Ectodermal cell (in vitro differentiated cells): ENCODE measurements around the gene TRIL.

ENCODE experiments used
- H3K27ac ChIP-seq: 2 replicates; pipeline ENCODE4 v1.7.0; 2013; ENCODE audit warnings: mild to moderate bottlenecking, low read depth, low read length; ENCODE audit not compliant: insufficient read depth, poor library complexity, severe bottlenecking
- H3K27me3 ChIP-seq: 2 replicates; pipeline ENCODE4 v1.7.0; 2013; ENCODE audit warnings: mild to moderate bottlenecking, low read length; ENCODE audit not compliant: insufficient read depth, control insufficient read depth, poor library complexity, severe bottlenecking
- H3K36me3 ChIP-seq: one replicate; pipeline ENCODE4 v1.7.0; 2013; ENCODE audit warnings: low read length; ENCODE audit not compliant: control insufficient read depth, insufficient read depth
- H3K4me1 ChIP-seq: one replicate; pipeline ENCODE4 v1.7.0; 2013; ENCODE audit warnings: low read length; ENCODE audit not compliant: control insufficient read depth, insufficient read depth
- H3K4me3 ChIP-seq: 2 replicates; pipeline ENCODE4 v1.7.0; 2013; ENCODE audit warnings: low read depth, low read length, control low read depth; ENCODE audit not compliant: insufficient read depth
- H3K9me3 ChIP-seq: 2 replicates; pipeline ENCODE4 v1.7.0; 2013; ENCODE audit warnings: mild to moderate bottlenecking, low read length, moderate library complexity; ENCODE audit not compliant: control insufficient read depth
- WGBS, 2 experiments: methylation state at CpG; one replicate each; pipeline ENCODE4 v1.1.7; 2013; ENCODE audit warnings: missing lambda C conversion rate in 2 of 2; 5-methylcytosine and 5-hydroxymethylcytosine counted together

Gene TRIL

GRCh38 chr7:28941633-28942032 is 16.5 kb downstream of the TRIL start:
- peaks cover 6% of the 10 kb centered on the region for H3K4me1 ChIP-seq
- no peaks in the 10 kb centered on the region for H3K27me3 ChIP-seq
- H3K9me3 ChIP-seq, result no peaks in the 10 kb centered on the region
- H3K36me3 ChIP-seq, result no peaks in the 10 kb centered on the region
- no peak overlapping the region for H3K27ac ChIP-seq
- no peak overlapping the region for H3K4me3 ChIP-seq
- WGBS, 2 experiments, result 88 to 92% methylated on average over 5 of the region's 5 CpGs

- peaks cover 6% of the 10 kb centered on the region for H3K4me1 ChIP-seq
- no peaks in the 10 kb centered on the region for H3K9me3 ChIP-seq
- no peak overlapping the region for H3K4me3 ChIP-seq
- H3K27ac ChIP-seq, result no peak overlapping the region
- no peaks in the 10 kb centered on the region for H3K36me3 ChIP-seq
- 95 to 97% methylated on average over 11 of the region's 11 CpGs for WGBS, 2 experiments
- H3K27me3 ChIP-seq, result no peaks in the 10 kb centered on the region
Measured at GRCh38 chr7:28940741-28941384, 17.3 kb downstream of the TRIL start.

GRCh38 chr7:28939844-28940544 is 18.1 kb downstream of the TRIL start:
- Histone ChIP-seq H3K4me1 (peaks cover 6% of the 10 kb centered on the region), H3K9me3 (no peaks in the 10 kb centered on the region), H3K27me3 (no peaks in the 10 kb centered on the region), H3K4me3 (no peak overlapping the region), H3K27ac (no peak overlapping the region), H3K36me3 (no peaks in the 10 kb centered on the region)
- 92% methylated on average over 7 of the region's 7 CpGs for WGBS, 2 experiments

- no peak overlapping the region for H3K4me3 ChIP-seq
- no peaks in the 10 kb centered on the region for H3K36me3 ChIP-seq
- no peaks in the 10 kb centered on the region for H3K9me3 ChIP-seq
- WGBS, 2 experiments, result 72 to 82% methylated on average over 5 of the region's 5 CpGs
- peaks cover 6% of the 10 kb centered on the region for H3K4me1 ChIP-seq
- H3K27ac ChIP-seq, result no peak overlapping the region
- no peaks in the 10 kb centered on the region for H3K27me3 ChIP-seq
Measured at GRCh38 chr7:28939367-28939766, 18.8 kb downstream of the TRIL start.

DNA sequence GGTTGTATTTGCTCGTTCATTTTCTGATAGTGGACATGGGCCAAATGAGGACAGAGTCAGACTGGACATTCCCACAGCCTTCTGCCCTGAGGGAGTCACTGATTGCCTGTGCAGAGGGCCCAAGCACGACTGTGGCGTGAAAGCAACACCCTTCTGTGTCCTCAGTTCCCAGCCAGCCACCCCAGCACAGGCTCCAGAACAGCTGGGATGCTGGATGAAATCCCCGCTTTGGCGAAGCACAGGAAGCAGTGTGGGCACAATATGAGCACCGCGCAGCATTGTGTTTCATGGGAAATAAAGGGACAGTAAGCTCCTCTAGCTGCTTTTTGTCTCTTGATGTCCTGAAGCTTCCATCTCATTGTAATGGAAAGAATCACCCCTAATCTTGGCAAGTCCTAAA is 20.5 kb downstream of the TRIL start:
- H3K36me3 ChIP-seq, result no peaks in the 10 kb centered on the region
- H3K4me3 ChIP-seq, result no peak overlapping the region
- WGBS, 2 experiments, result 90 to 91% methylated on average over 7 of the region's 7 CpGs

GRCh38 chr7:28937103-28937502 is 21.0 kb downstream of the TRIL start:
- H3K9me3 ChIP-seq, result no peaks in the 10 kb centered on the region
- H3K36me3 ChIP-seq, result no peaks in the 10 kb centered on the region
- no peak overlapping the region for H3K4me3 ChIP-seq
- H3K27ac ChIP-seq, result no peak overlapping the region
- 86 to 92% methylated on average over 6 of the region's 6 CpGs for WGBS, 2 experiments
- H3K27me3 ChIP-seq, result no peaks in the 10 kb centered on the region
- peaks cover 9% of the 10 kb centered on the region for H3K4me1 ChIP-seq

More for the DNA sequence above, 20.5 kb downstream of the TRIL start:
- no peaks in the 10 kb centered on the region for H3K27me3 ChIP-seq
- H3K27ac ChIP-seq, result no peak overlapping the region
- H3K4me1 ChIP-seq, result peaks cover 9% of the 10 kb centered on the region
- no peaks in the 10 kb centered on the region for H3K9me3 ChIP-seq

- Histone ChIP-seq H3K27ac (peak overlapping the region; percentile 73), H3K27me3 (no peaks in the 10 kb centered on the region), H3K4me3 (no peak overlapping the region), H3K4me1 (peaks cover 3% of the 10 kb centered on the region), H3K9me3 (no peaks in the 10 kb centered on the region), H3K36me3 (no peaks in the 10 kb centered on the region)
- WGBS, 2 experiments, result 84 to 91% methylated on average over 2 of the region's 2 CpGs
Measured at GRCh38 chr7:28933846-28934320, 24.2 kb downstream of the TRIL start.

DNA sequence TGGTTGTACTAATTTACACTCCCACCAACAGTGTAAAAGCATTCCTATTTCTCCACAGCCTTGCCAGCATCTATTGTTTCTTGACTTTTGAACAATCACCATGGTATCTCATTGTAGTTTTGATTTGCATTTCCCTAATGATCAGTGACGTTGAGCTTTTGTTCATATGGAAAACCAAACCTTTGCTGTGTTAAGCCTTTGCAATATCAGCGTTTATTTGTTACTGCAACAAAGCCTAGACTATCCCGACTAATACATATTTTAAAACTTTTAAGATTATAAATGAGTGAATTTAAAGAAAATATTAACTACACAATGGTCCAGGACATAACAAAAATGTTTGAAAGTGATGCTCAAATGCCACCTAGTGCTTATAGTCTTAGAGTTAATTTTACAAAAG is 26.6 kb downstream of the TRIL start:
- WGBS, 2 experiments, result 58 to 64% methylated on average over 1 to 3 of the region's 3 CpGs

DNA sequence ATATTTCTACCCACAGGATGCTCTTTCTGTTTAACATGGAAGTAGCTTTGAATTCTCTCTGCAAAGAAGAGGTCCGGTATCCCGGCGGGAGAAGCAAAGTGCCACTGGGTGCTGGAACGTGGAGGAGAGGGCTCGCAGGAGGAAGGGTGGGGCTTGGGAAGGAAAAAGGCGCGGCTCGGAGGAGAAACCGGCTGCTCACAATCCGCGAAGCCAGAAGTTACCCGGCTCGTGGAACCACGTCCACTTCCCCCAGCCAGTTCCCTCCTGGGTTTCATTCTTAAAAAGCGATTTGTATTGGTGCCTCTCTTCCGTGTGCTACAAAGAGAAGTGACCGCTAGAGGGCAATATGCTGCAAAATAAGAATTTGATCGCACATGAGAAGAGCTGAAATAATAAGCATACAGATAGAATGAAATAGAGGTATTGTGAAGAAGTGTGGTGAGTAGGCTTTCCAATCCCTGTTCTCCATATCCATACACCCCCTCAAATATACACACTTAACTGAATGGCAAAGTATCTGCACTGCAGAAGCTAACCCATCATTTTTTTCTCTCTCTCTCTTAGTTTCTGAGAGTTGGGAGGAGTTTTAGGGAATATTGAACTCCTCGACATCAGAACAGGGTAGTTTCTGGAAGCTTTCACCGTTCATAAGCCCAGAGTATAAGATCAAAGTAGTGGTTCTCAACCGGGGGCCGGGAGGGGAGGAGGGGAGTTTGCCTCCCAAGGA is 31.1 kb downstream of the TRIL start:
- H3K4me3 ChIP-seq, result peak overlapping the region; percentile 28
- H3K36me3 ChIP-seq, result no peaks in the 10 kb centered on the region
- 18% methylated on average over 22 of the region's 22 CpGs for WGBS, 2 experiments
- H3K9me3 ChIP-seq, result no peaks in the 10 kb centered on the region
- peaks cover 12% of the 10 kb centered on the region for H3K27me3 ChIP-seq
- H3K4me1 ChIP-seq, result no peaks in the 10 kb centered on the region
- no peak overlapping the region for H3K27ac ChIP-seq

More for the DNA sequence above, 26.6 kb downstream of the TRIL start:
- no peak overlapping the region for H3K27ac ChIP-seq
- no peaks in the 10 kb centered on the region for H3K36me3 ChIP-seq
- peaks cover 3% of the 10 kb centered on the region for H3K4me1 ChIP-seq
- no peaks in the 10 kb centered on the region for H3K9me3 ChIP-seq
- peaks cover 2% of the 10 kb centered on the region for H3K27me3 ChIP-seq
- no peak overlapping the region for H3K4me3 ChIP-seq
